Measurements from ENCODE around the gene RB1. TPM values are rescaled to one million over a fixed set of nuclear protein-coding genes. Genes with fewer than 3 reads are reported as not detected.

The RB1 gene
- total RNA-seq, 4 donors from 2014 or later, result 23.0 to 62.6 (median 42.4) TPM

GRCh38 chr13:48496271-48497161 is 193.0 kb downstream of the RB1 start:
- Histone ChIP-seq H3K27ac (no peak overlapping the region), H3K27me3 (no peaks in the 10 kb centered on the region), H3K9me3 (no peaks in the 10 kb centered on the region), H3K4me3 (no peak overlapping the region), H3K4me1 (peaks cover 8 to 47% (median 15%) of the 10 kb centered on the region in 3 donors), H3K36me3 (peaks cover 0 to 24% (median 0%) of the 10 kb centered on the region in 3 donors)
- TF ChIP-seq CTCF (IDR thresholded peaks at IDR 0.05) (no peak), POLR2A (IDR thresholded peaks at IDR 0.05) (no peak)
- no peak for DNase-seq
- WGBS, 2 donors, result 72 to 74% methylated on average over 7 of the region's 7 CpGs
- intact Hi-C loops (cut with DNase I), result loop anchor here (10.0 kb wide), 1 partner anchor 82 kb away; the partner anchor contains the start of gene LPAR6

DNA sequence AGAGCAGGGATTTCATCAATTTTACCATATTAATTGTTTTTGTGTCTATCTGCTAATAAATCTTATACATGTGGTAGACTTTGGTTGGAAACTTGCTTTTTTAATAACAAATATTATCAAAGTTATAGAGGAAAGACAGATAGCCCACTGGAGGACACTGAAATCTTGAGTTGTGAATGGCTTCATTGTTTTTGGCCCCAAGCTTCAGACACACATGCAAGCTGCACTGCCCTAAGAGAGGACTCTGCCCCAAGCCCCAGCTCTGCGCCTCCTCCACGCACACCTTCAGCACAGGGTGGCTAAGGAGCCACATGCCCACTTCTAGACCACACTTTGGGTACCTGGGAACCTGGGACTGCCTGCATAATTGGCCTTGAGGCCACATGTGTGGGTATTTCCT is 194.1 kb downstream of the RB1 start:
- H3K4me1 ChIP-seq, result peaks cover 8 to 48% (median 15%) of the 10 kb centered on the region in 3 donors
- H3K27me3 ChIP-seq, result no peaks in the 10 kb centered on the region
- peaks cover 0 to 24% (median 0%) of the 10 kb centered on the region in 3 donors for H3K36me3 ChIP-seq
- intact Hi-C loops (cut with DNase I), result loop anchor here (10.0 kb wide), 1 partner anchor 83 kb away; the partner anchor contains the start of gene LPAR6
- no peak overlapping the region for H3K4me3 ChIP-seq
- 100% methylated on average over 1 of the region's 2 CpGs for WGBS, 2 donors
- no peaks in the 10 kb centered on the region for H3K9me3 ChIP-seq
- H3K27ac ChIP-seq, result no peak overlapping the region
- DNase-seq, result no peak
- TF ChIP-seq CTCF (IDR thresholded peaks at IDR 0.05) (no peak), POLR2A (IDR thresholded peaks at IDR 0.05) (no peak)

DNA sequence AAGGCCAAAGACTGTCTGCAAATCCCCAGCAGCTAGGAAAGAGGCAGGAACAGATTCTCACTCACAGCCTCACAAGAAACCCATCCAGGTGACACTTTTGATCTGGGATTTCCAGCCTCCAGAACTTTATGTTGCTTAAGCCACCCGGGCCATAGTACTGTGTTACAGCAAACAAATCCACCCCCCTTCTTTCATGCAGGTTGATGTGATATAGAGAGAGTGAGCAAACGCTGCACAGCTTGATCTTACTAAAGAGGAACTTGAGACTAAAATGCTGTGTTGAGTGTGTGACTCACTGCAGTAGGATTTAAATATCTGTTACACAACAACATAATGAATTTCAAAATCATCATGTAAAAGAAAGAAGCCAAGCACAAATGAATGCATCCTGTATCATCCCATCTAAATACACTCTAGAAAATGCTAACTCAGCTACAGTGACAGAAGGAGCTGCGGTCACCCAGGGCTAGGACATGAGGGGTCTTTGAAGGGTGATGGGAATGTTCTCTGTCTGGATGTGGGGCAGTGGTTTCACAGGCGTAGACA is 197.2 kb downstream of the RB1 start:
- no peaks in the 10 kb centered on the region for H3K9me3 ChIP-seq
- peaks cover 0 to 24% (median 0%) of the 10 kb centered on the region in 3 donors for H3K36me3 ChIP-seq
- DNase-seq, result no peak
- H3K27ac ChIP-seq, result peak overlapping the region; percentile 71 to 80 (median 76)
- intact Hi-C loops (cut with DNase I), result loop anchor here (10.0 kb wide), 1 partner anchor 74 kb away; no protein-coding TSS in a partner anchor
- 27 to 31% methylated on average over 3 to 4 of the region's 4 CpGs for WGBS, 2 donors
- H3K4me1 ChIP-seq, result peaks cover 22 to 51% (median 22%) of the 10 kb centered on the region in 3 donors
- no peaks in the 10 kb centered on the region for H3K27me3 ChIP-seq
- no peak for TF ChIP-seq CTCF (IDR thresholded peaks at IDR 0.05)
- H3K4me3 ChIP-seq, result no peak overlapping the region

DNA sequence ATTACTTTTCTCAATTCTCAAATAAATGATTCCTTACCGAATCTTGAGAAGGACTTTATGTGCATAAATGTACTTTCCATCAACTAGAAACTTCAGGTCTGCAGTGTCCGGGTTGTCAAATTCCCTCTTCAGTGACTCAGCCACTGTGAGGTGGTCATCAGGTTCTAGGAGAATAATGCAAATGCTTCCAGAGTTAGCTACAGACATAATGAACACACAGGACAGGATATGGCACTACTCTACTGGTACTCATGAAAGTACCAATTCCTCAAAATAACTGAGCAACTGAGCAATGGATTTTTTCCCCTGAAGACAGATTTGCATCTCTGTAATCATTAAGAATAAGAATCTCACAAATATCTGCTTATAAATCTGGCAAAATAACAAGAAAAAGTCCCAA is 198.2 kb downstream of the RB1 start:
- Histone ChIP-seq H3K36me3 (peaks cover 0 to 17% (median 0%) of the 10 kb centered on the region in 3 donors), H3K9me3 (no peaks in the 10 kb centered on the region), H3K27ac (peak overlapping the region; percentile 71 to 80 (median 76)), H3K27me3 (no peaks in the 10 kb centered on the region), H3K4me3 (no peak overlapping the region), H3K4me1 (peaks cover 32 to 60% (median 32%) of the 10 kb centered on the region in 3 donors)
- TF ChIP-seq CTCF (IDR thresholded peaks at IDR 0.05) (no peak), POLR2A (IDR thresholded peaks at IDR 0.05) (no peak)
- 76 to 77% methylated on average over 2 of the region's 2 CpGs for WGBS, 2 donors
- DNase-seq, result no peak
- intact Hi-C loops (cut with DNase I), result loop anchor here (10.0 kb wide), 1 partner anchor 73 kb away; no protein-coding TSS in a partner anchor

All from esophagus squamous epithelium (tissue), 5 donors.